HL-60/S4 (cell line): ENCODE data around the gene TMC8.

Source experiments
- in situ Hi-C: fragments of 300-500 bp; cut with MboI; formaldehyde crosslinking; loops from 2 replicates; pipeline ENCODE4 v1.14.3; 2022; ENCODE audit warnings: low sequenced_read_pairs

TMC8 gene

DNA sequence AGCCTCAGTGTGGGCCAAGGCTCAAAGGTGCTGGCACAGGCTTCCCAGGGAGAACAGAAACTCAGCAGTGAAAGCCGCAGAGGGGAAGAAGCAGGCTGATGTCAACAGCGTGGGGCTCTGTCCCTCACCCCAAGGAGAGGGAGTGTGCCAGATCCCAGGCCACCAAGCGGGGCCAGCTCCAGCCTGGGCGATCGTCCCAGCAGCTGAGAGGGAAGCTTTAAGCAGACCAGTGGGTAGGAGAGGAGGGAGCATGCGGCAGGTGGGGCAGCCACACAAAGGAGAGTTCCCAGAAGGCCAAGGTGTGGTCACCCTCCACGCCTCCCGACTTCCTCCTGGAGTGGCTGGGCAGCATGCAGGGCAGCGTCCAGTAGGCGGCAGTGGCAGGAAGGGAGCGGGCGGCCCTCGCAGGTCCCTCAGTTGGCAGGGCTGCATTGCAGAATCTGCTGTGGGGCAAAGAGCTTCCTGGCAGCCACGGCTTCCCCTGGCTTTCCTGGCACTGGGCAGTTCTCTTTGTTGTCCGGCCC is 43.8 kb downstream of the TMC8 start:
- in situ Hi-C loops: no loop called here

GRCh38 chr17:78174870-78175642 is 44.5 kb downstream of the TMC8 start:
- in situ Hi-C loops: no loop called here

- in situ Hi-C loops: no loop called here
Observed at GRCh38 chr17:78175643-78175981, 45.0 kb downstream of the TMC8 start.

DNA sequence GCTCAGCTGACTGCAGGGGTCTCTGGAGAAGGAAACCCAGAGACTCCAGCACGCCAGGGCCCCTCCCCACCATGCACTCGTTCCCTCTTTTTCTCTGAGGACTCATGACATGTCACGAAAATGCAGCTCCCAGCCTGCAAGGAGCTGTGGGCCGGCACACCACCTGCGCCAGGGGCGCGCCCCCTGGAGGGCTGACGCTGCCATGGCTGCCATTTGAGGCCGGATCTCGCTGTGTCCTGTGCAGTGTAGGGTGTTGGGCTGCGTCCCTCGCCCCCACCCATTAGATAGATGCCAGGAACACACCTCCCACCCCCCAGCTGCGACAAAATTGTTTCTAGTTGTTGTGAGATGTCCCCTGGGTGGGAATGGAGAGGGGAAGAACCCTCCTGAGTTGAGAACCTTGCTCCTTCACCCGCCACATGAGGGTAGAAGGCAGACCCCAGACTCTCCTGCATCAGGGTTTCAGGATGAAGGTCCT is 46.0 kb downstream of the TMC8 start:
- in situ Hi-C loops: no loop called here

DNA sequence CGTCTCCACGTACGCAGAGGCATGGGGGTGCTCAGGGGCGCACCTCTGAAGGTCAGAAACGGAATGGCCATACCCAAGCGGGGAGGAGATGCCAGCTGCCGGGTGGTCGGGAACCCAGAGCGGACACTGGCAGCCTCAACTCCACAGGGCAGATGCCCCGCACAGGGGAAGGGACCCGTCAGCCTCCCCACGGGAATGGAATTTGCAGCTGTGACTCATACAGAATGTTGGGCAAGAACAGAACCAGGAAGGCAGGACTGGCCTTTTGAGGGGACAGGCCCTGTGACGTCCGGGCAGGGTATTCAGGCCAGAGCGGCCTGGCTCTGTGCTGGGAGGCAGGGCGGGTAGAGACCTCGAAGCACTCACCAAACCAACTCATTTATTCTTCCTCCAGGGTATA is 48.8 kb downstream of the TMC8 start:
- in situ Hi-C loops: no loop called here

DNA sequence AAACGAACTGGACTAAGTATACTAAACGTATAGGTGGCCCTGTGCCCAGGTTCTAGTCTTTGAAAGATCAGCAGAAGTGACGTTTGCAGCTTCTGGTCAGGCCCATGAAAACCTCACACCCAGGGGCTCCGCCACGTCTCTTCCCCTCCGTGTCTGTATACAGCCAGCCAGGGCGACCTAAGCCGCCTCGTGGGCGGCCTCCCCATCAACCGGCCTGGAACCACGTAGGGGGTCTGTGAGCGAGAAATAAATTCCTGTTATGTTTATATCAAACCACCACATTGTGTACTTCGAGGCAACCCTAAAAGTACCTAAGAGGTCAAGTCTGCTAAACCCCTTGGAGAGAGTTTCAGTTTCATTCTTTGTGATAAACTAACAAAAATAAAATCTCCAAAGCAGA is 49.5 kb downstream of the TMC8 start:
- in situ Hi-C loops: no loop called here

GRCh38 chr17:78180508-78180907 is 49.9 kb downstream of the TMC8 start:
- in situ Hi-C loops: no loop called here

DNA sequence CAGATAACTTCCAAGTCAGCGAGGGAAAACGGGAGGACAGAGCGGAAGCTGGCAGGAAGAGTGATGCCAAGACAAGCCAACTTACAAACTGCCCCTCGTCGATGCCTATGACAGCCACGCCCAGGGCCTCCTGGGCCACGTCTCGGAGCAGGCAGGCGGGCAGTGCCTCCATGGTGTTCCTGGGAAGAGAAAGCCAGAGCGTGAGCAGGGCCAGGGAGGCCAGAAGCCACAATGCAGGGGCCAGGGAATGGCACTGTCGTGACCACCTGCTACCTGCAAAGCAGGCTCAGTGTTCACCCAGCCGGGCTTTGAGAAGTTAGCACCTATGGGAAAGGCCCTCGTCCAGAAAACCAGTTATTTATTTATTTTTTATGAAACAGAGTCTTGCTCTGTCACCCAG is 51.9 kb downstream of the TMC8 start:
- in situ Hi-C loops: no loop called here

DNA sequence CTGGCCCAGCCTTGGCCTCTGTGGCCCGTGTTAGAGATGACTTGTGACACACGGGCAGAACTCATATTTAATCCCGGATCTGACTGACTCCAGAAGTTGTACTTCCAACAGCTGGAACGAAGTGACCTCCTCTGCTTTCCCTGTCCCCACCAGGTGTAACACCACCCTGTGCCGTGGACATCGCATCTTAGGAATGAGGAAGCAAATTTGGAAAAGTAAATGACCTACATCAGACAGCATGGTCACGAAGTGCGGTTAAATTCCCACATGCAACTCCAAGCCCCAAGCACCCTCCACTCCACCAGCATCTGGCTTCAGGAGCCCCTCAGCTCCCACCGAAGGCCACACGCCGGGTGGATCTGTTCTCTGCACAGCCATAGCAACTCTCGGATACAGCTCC is 53.3 kb downstream of the TMC8 start:
- in situ Hi-C loops: no loop called here

- in situ Hi-C loops: no loop called here
Observed at GRCh38 chr17:78184351-78184750, 53.8 kb downstream of the TMC8 start.

- in situ Hi-C loops: no loop called here
Observed at GRCh38 chr17:78184868-78185267, 54.3 kb downstream of the TMC8 start.

GRCh38 chr17:78185981-78186691 is 55.6 kb downstream of the TMC8 start:
- in situ Hi-C loops: no loop called here

DNA sequence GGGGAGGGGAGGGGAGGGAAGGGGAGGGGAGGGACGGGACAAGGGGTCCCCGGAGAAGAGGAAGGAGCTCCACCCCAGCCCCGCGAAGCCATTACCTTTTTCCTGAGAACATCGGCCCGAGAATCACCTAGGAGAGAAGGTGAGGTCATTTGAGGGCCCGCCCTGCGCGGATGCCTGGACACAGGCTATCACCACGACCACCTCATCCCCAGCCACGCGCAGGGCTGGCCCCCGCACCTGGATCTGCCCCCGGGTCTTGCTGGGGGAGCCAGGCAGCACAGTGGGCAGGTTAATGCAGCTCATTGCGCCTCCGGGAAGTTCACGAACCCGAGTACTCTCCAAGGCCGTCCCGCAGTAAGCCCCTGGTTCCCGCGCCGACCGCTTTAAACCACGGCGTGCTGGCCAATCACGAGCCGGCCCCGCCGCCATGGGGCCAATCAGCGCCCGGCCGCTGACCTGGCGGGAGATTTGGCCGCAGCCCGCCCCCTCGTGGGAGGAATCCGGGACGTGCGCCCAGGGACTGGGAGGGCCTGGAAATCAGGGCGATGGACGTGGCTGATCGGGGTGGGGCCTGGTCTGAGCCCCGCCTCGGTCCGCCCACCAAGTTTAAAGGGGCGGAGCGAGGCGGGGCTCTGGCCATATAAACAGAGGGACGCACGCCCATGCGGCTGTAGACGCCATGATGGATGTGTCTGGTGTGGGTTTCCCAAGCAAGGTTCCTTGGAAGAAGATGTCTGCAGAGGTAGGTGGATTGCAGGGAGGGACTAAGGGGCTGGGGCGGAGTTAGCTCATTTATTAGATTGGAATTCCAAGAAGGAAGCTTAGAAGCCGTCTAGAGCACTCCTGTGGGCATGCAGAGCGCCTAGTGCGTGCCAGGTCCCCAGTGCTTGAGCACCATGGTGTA is 56.4 kb downstream of the TMC8 start, which contains the start of the genes AFMID and TK1:
Gene AFMID, plus strand, starts transcription at position 671 of the 904 bp plus-strand sequence. Its CDS starts 9 bp downstream, at position 680.
Gene TK1, minus strand, starts transcription at position 361 of the 904 bp plus-strand sequence. Its CDS starts 58 bp downstream, at position 303.
- in situ Hi-C loops: no loop called here
